Gastrocnemius medialis (tissue), 4 donors: ENCODE results near the gene CHP2. TPM values are rescaled to one million over a fixed set of nuclear protein-coding genes. Genes with fewer than 3 reads are reported as not detected.
"Not testable (repeated sequence)": the region's sequence is repeated elsewhere in the genome, so short reads cannot be mapped to it uniquely, and the experiment has no call there.

Source experiments
- ATAC-seq, 2 donors: fragments of 150-250 bp; one replicate each; pipeline ENCODE4 v1.9.1; 2016
- DNase-seq, 2 donors: peaks; one replicate each; pipeline ENCODE4 v3.0.0-alpha.2; 2019
- H3K27ac ChIP-seq, 4 donors: fragments of 200-600 bp; sonication (generic); 1 replicate in 1 of 4; 2 replicates in 3 of 4; pipeline ENCODE4 v1.5.1; 2016 to 2018; ENCODE audit warnings: mild to moderate bottlenecking in 2 of 4, moderate library complexity in 1 of 4
- H3K27me3 ChIP-seq, 3 donors: fragments of 200-600 bp; sonication (generic) in 2 of 3; 1 replicate in 1 of 3; 2 replicates in 2 of 3; pipeline versions ENCODE4 v1.5.1 to v1.6.0; 2016 to 2019; ENCODE audit warnings: mild to moderate bottlenecking in 1 of 3, moderate library complexity in 1 of 3
- H3K36me3 ChIP-seq, 2 donors: fragments of 200-600 bp; sonication (generic) in 1 of 2; one replicate each; pipeline ENCODE4 v1.5.1; 2017 to 2018
- H3K4me1 ChIP-seq, 2 donors: fragments of 200-600 bp; sonication (generic) in 1 of 2; one replicate each; pipeline ENCODE4 v1.5.1; 2016 to 2017; ENCODE audit warnings: mild to moderate bottlenecking in 2 of 2
- H3K4me3 ChIP-seq, 4 donors: fragments of 200-600 bp; sonication (generic) in 3 of 4; 1 replicate in 1 of 4; 2 replicates in 3 of 4; pipeline ENCODE4 v1.5.1; 2016 to 2019; ENCODE audit warnings: mild to moderate bottlenecking in 2 of 4
- H3K9me3 ChIP-seq, 3 donors: fragments of 200-600 bp; sonication (generic) in 2 of 3; 1 replicate in 1 of 3; 2 replicates in 2 of 3; pipeline ENCODE4 v1.5.1; 2016 to 2019
- CTCF ChIP-seq, 5 experiments: fragments of 450-650 bp in 3 of 5; fragments of 200-600 bp in 2 of 5; sonication (generic) in 2 of 5; IDR thresholded peaks in 4 of 5; conservative IDR thresholded peaks in 1 of 5; 1 replicate in 4 of 5; 2 replicates in 1 of 5; pipeline ENCODE4 v1.5.1; 2016 to 2019; ENCODE audit warnings: antibody characterized with exemption in 5 of 5, mild to moderate bottlenecking in 3 of 5, moderate library complexity in 3 of 5
- POLR2A ChIP-seq, 2 donors: fragments of 450-650 bp; IDR thresholded peaks; one replicate each; pipeline ENCODE4 v1.6.1; 2017; ENCODE audit warnings: antibody characterized with exemption in 2 of 2, mild to moderate bottlenecking in 2 of 2, moderate library complexity in 2 of 2
- in situ Hi-C, 4 donors: fragments of 200-750 bp; cut with MboI; loops; one replicate each; pipeline versions ENCODE4 v1.15.0 to v1.8.0; 2017; ENCODE audit warnings: low sequenced_read_pairs in 4 of 4
- intact Hi-C: fragments of 100-400 bp; cut with DNase I; formaldehyde crosslinking; loops from one replicate; pipeline ENCODE4 v1.15.1; 2023; ENCODE audit warnings: low total_unique reads
- total RNA-seq, 4 donors: library from RNA; depleted of rRNA; stranded (reverse); fragments of >200 nt; gene quantifications; one replicate each; pipeline versions ENCODE4 v1.1.0 to v1.2.3, GENCODE V29; 2016

Gene CHP2
- total RNA-seq, 4 donors from 2014 or later, result 0.56 TPM; not detected in 3

GRCh38 chr16:23710008-23710407 is 44.8 kb upstream of the CHP2 start:
- Histone ChIP-seq H3K36me3 (no peaks in the 10 kb centered on the region), H3K27me3 (peaks cover 9 to 23% (median 18%) of the 10 kb centered on the region in 3 donors), H3K4me1 (no peaks in the 10 kb centered on the region), H3K4me3 (no peak overlapping the region), H3K27ac (no peak overlapping the region), H3K9me3 (no peaks in the 10 kb centered on the region)
- no peak for DNase-seq
- TF ChIP-seq CTCF (IDR thresholded peaks at IDR 0.05 in 4 of 5, conservative IDR thresholded peaks at IDR 0.05 in 1 of 5), result no peak
- no peak for TF ChIP-seq POLR2A (IDR thresholded peaks at IDR 0.05)
- in situ Hi-C loops (no loop called here), intact Hi-C loops (no loop called here)
- no peak for ATAC-seq

- Histone ChIP-seq H3K36me3 (no peaks in the 10 kb centered on the region), H3K27ac (no peak overlapping the region), H3K4me1 (no peaks in the 10 kb centered on the region), H3K9me3 (no peaks in the 10 kb centered on the region), H3K27me3 (peaks cover 9 to 24% (median 18%) of the 10 kb centered on the region in 3 donors), H3K4me3 (no peak overlapping the region)
- in situ Hi-C loops (no loop called here), intact Hi-C loops (no loop called here)
- DNase-seq, result no peak
- ATAC-seq, result no peak
- no peak for TF ChIP-seq CTCF (IDR thresholded peaks at IDR 0.05 in 4 of 5, conservative IDR thresholded peaks at IDR 0.05 in 1 of 5)
- TF ChIP-seq POLR2A (IDR thresholded peaks at IDR 0.05), result no peak
Measured at GRCh38 chr16:23710504-23710903, 44.3 kb upstream of the CHP2 start.

GRCh38 chr16:23711785-23712184 is 43.0 kb upstream of the CHP2 start:
- no peak for ATAC-seq
- Histone ChIP-seq H3K4me3 (no peak overlapping the region), H3K9me3 (no peaks in the 10 kb centered on the region), H3K4me1 (no peaks in the 10 kb centered on the region), H3K27me3 (peaks cover 9 to 24% (median 18%) of the 10 kb centered on the region in 3 donors), H3K27ac (no peak overlapping the region), H3K36me3 (no peaks in the 10 kb centered on the region)
- in situ Hi-C loops (no loop called here), intact Hi-C loops (no loop called here)
- DNase-seq, result no peak
- TF ChIP-seq POLR2A (IDR thresholded peaks at IDR 0.05) (no peak), CTCF (IDR thresholded peaks at IDR 0.05 in 4 of 5, conservative IDR thresholded peaks at IDR 0.05 in 1 of 5) (no peak)

GRCh38 chr16:23712976-23713375 is 41.9 kb upstream of the CHP2 start, which contains the start of gene ERN2:
Gene ERN2 (minus strand): TSS chr16:23713222. CDS start chr16:23713187, 35 bp downstream.
- ATAC-seq (no peak), DNase-seq (no peak)
- H3K27ac ChIP-seq, result no peak within 1 kb of the TSS
- in situ Hi-C loops (no loop called here), intact Hi-C loops (no loop called here)
- H3K4me1 ChIP-seq, result no peaks in the 10 kb centered on the region
- no peak within 1 kb of the TSS for H3K4me3 ChIP-seq
- peaks cover 9 to 24% (median 18%) of the 10 kb centered on the region in 3 donors for H3K27me3 ChIP-seq
- TF ChIP-seq CTCF (IDR thresholded peaks at IDR 0.05 in 4 of 5, conservative IDR thresholded peaks at IDR 0.05 in 1 of 5) (no peak), POLR2A (IDR thresholded peaks at IDR 0.05) (no peak)
- no peaks in the 10 kb centered on the region for H3K36me3 ChIP-seq
- H3K9me3 ChIP-seq, result no peaks in the 10 kb centered on the region

GRCh38 chr16:23716484-23716883 is 38.3 kb upstream of the CHP2 start:
- Histone ChIP-seq H3K36me3 (no peaks in the 10 kb centered on the region), H3K27me3 (peaks cover 9 to 23% (median 18%) of the 10 kb centered on the region in 3 donors), H3K4me1 (no peaks in the 10 kb centered on the region), H3K9me3 (no peaks in the 10 kb centered on the region), H3K27ac (no peak overlapping the region), H3K4me3 (no peak overlapping the region)
- DNase-seq (no peak), ATAC-seq (no peak)
- in situ Hi-C loops (no loop called here), intact Hi-C loops (no loop called here)
- no peak for TF ChIP-seq CTCF (IDR thresholded peaks at IDR 0.05 in 4 of 5, conservative IDR thresholded peaks at IDR 0.05 in 1 of 5)
- TF ChIP-seq POLR2A (IDR thresholded peaks at IDR 0.05), result no peak

- H3K4me3 ChIP-seq, in situ Hi-C loops, DNase-seq, H3K27me3 ChIP-seq, intact Hi-C loops, H3K4me1 ChIP-seq, H3K27ac ChIP-seq, ATAC-seq, H3K36me3 ChIP-seq, H3K9me3 ChIP-seq: not testable (repeated sequence)
Measured at GRCh38 chr16:23722613-23723240, 32.1 kb upstream of the CHP2 start.
